Panc1 (cell line): ENCODE data around the gene GLCCI1. TPM values are rescaled to one million over a fixed set of nuclear protein-coding genes. Genes with fewer than 3 reads are reported as not detected.

Source experiments
- ATAC-seq: fragments of 200-7000 bp; cut with Tn5 transposase; 2 replicates; pipeline ENCODE4 v1.9.1; 2020; ENCODE audit warnings: mild to moderate bottlenecking, moderate library complexity
- BruUV-seq: library from RNA; stranded (reverse); fragments of 400-500 nt; replicated peaks from 2 replicates; lab custom pipeline; 2021; lab: Mats Ljungman, UMichigan
- CTCF ChIA-PET: fragments of 300-600 bp; sonication (Branson Sonifier 250); formaldehyde crosslinking; loops from one replicate; lab custom pipeline; 2022; ENCODE audit warnings: antibody characterized with exemption; lab: Charles Lee
- POLR2A ChIA-PET: fragments of 300-600 bp; sonication (Branson Sonifier 250); formaldehyde crosslinking; loops from one replicate; lab custom pipeline; 2022; ENCODE audit warnings: antibody characterized with exemption; lab: Charles Lee
- DNase-seq: peaks from one replicate; pipeline ENCODE4 v3.0.0-alpha.2; 2010; ENCODE audit warnings: low read depth, low spot score
- H3K27ac ChIP-seq: 2 replicates; pipeline ENCODE4 v1.5.1; 2011; ENCODE audit warnings: mild to moderate bottlenecking, low read length, inconsistent platforms
- H3K27me3 ChIP-seq: fragments of 200-500 bp; sonication (Bioruptor generic); 2 replicates; pipeline ENCODE4 v1.6.0; 2014; ENCODE audit warnings: low read length, inconsistent platforms; ENCODE audit not compliant: control insufficient read depth, insufficient read depth
- H3K36me3 ChIP-seq: fragments of 200-500 bp; sonication (Bioruptor generic); 2 replicates; pipeline ENCODE4 v1.5.1; 2014; ENCODE audit warnings: inconsistent platforms, mild to moderate bottlenecking, low read length, moderate library complexity; ENCODE audit not compliant: control insufficient read depth, insufficient read depth
- H3K4me1 ChIP-seq: 2 replicates; pipeline ENCODE4 v1.5.1; 2011; ENCODE audit warnings: inconsistent platforms, mild to moderate bottlenecking, low read length, moderate library complexity; ENCODE audit not compliant: control insufficient read depth, insufficient read depth
- H3K4me3 ChIP-seq, 2 experiments: 2 replicates each; pipeline ENCODE4 v1.5.1; 2011 to 2012; ENCODE audit warnings: low read depth in 2 of 2, low read length in 2 of 2, mild to moderate bottlenecking in 2 of 2, inconsistent platforms in 1 of 2, moderate library complexity in 1 of 2
- H3K9me3 ChIP-seq: fragments of 200-500 bp; sonication (Bioruptor generic); 2 replicates; pipeline ENCODE4 v1.5.1; 2014; ENCODE audit warnings: low read depth, mild to moderate bottlenecking, inconsistent platforms, low read length, moderate library complexity; ENCODE audit not compliant: control insufficient read depth, insufficient read depth
- POLR2AphosphoS5 ChIP-seq: IDR thresholded peaks from 2 replicates; pipeline ENCODE4 v1.6.1; 2012; ENCODE audit warnings: mild to moderate bottlenecking, low read depth, low read length, moderate library complexity
- SIN3A ChIP-seq: IDR thresholded peaks from 2 replicates; pipeline ENCODE4 v1.6.1; 2012; ENCODE audit warnings: low read depth, mild to moderate bottlenecking, low read length, moderate library complexity, borderline replicate concordance; ENCODE audit not compliant: insufficient read depth
- TCF7L2 ChIP-seq: IDR thresholded peaks from 2 replicates; pipeline ENCODE4 v1.6.1; 2011; ENCODE audit warnings: mild to moderate bottlenecking, low read depth, low read length, inconsistent platforms
- in situ Hi-C: cut with HindIII; loops from 2 replicates; pipeline ENCODE4 v1.10.0; 2016; ENCODE audit warnings: low sequenced_read_pairs, low pct_unique_long_range_greater_than_20kb
- intact Hi-C: fragments of 100-400 bp; cut with micrococcal nuclease; formaldehyde crosslinking; loops from one replicate; pipeline ENCODE4 v1.10.0; 2022; ENCODE audit not compliant: unreplicated experiment
- total RNA-seq: library from RNA; stranded (reverse); gene quantifications from one replicate; pipeline ENCODE4 v1.2.1, GENCODE V29; 2021; ENCODE audit not compliant: unreplicated experiment
- TF ChIP-seq, protein P1 (sequence below), 2 experiments: IDR thresholded peaks; 2 replicates each; pipeline ENCODE4 v1.6.1; 2011 to 2012; ENCODE audit warnings: low read depth in 2 of 2, control low read depth in 1 of 2, low read length in 1 of 2, mild to moderate bottlenecking in 1 of 2, moderate library complexity in 1 of 2; ENCODE audit not compliant: insufficient read depth in 1 of 2
- TF ChIP-seq, protein P2 (sequence below): fragments of 450-650 bp; IDR thresholded peaks from 2 replicates; pipeline ENCODE4 v1.5.1; 2017; ENCODE audit warnings: mild to moderate bottlenecking

The GLCCI1 gene
- total RNA-seq, 1 experiment from 2014 or later: 36.4 TPM

GRCh38 chr7:8051373-8051772 is 82.8 kb downstream of the GLCCI1 start:
- Histone ChIP-seq H3K4me1 (no peaks in the 10 kb centered on the region), H3K27me3 (no peaks in the 10 kb centered on the region), H3K9me3 (no peaks in the 10 kb centered on the region), H3K27ac (no peak overlapping the region), H3K4me3 (no peak overlapping the region), H3K36me3 (peaks cover 4% of the 10 kb centered on the region; the same call in 1 of the 2 replicates)
- in situ Hi-C loops: no loop called here
- intact Hi-C loops: no loop called here
- no TSS peak for BruUV-seq
- TF ChIP-seq TCF7L2 (no peak), POLR2AphosphoS5 (no peak)
- TF ChIP-seq, protein P1, sequence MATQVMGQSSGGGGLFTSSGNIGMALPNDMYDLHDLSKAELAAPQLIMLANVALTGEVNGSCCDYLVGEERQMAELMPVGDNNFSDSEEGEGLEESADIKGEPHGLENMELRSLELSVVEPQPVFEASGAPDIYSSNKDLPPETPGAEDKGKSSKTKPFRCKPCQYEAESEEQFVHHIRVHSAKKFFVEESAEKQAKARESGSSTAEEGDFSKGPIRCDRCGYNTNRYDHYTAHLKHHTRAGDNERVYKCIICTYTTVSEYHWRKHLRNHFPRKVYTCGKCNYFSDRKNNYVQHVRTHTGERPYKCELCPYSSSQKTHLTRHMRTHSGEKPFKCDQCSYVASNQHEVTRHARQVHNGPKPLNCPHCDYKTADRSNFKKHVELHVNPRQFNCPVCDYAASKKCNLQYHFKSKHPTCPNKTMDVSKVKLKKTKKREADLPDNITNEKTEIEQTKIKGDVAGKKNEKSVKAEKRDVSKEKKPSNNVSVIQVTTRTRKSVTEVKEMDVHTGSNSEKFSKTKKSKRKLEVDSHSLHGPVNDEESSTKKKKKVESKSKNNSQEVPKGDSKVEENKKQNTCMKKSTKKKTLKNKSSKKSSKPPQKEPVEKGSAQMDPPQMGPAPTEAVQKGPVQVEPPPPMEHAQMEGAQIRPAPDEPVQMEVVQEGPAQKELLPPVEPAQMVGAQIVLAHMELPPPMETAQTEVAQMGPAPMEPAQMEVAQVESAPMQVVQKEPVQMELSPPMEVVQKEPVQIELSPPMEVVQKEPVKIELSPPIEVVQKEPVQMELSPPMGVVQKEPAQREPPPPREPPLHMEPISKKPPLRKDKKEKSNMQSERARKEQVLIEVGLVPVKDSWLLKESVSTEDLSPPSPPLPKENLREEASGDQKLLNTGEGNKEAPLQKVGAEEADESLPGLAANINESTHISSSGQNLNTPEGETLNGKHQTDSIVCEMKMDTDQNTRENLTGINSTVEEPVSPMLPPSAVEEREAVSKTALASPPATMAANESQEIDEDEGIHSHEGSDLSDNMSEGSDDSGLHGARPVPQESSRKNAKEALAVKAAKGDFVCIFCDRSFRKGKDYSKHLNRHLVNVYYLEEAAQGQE (IDR thresholded peaks at IDR 0.05; ENCODE audit: insufficient read depth in 1 of 2, low read depth in 2 of 2, low read length in 1 of 2): no peak
- CTCF ChIA-PET: no interaction called here
- POLR2A ChIA-PET: interaction anchor here (0.6 kb wide), 1 partner anchor 833 kb away, joined by 5 read pairs; no protein-coding TSS in a partner anchor
- DNase-seq (no peak), ATAC-seq (no peak)

DNA sequence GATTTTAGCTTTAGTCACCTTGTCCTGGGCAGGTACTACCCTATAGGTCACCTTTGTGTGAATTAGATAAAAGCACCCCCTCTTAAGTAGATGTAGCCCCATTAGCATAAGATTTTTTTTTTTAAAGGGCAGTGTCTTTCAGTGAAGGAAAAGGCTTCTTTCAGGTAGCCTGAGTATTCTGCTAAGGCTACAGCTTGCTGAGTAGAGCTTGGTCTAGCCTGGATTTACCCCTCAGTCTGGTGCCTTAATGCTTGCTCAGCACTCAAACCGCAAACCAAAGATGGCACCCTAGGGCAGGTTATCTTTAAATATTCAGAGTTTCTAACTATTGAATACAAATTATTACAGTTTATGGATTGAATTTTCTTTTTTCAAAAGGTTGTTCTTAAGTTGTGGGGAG is 83.4 kb downstream of the GLCCI1 start:
- ATAC-seq (no peak), DNase-seq (no peak)
- no TSS peak for BruUV-seq
- H3K4me1 ChIP-seq: no peaks in the 10 kb centered on the region
- H3K27me3 ChIP-seq: no peaks in the 10 kb centered on the region
- TF ChIP-seq TCF7L2 (no peak), SIN3A (no peak), POLR2AphosphoS5 (no peak)
- TF ChIP-seq, protein P1 (IDR thresholded peaks at IDR 0.05; ENCODE audit: insufficient read depth in 1 of 2, low read depth in 2 of 2, low read length in 1 of 2): no peak
- TF ChIP-seq, protein P2, sequence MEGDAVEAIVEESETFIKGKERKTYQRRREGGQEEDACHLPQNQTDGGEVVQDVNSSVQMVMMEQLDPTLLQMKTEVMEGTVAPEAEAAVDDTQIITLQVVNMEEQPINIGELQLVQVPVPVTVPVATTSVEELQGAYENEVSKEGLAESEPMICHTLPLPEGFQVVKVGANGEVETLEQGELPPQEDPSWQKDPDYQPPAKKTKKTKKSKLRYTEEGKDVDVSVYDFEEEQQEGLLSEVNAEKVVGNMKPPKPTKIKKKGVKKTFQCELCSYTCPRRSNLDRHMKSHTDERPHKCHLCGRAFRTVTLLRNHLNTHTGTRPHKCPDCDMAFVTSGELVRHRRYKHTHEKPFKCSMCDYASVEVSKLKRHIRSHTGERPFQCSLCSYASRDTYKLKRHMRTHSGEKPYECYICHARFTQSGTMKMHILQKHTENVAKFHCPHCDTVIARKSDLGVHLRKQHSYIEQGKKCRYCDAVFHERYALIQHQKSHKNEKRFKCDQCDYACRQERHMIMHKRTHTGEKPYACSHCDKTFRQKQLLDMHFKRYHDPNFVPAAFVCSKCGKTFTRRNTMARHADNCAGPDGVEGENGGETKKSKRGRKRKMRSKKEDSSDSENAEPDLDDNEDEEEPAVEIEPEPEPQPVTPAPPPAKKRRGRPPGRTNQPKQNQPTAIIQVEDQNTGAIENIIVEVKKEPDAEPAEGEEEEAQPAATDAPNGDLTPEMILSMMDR: no peak
- peaks cover 7% of the 10 kb centered on the region; the same call in 1 of the 2 replicates for H3K36me3 ChIP-seq
- ChIA-PET CTCF (no interaction called here), POLR2A (interaction anchor here (0.6 kb wide), 1 partner anchor 834 kb away, joined by 5 read pairs; no protein-coding TSS in a partner anchor)
- no peak overlapping the region for H3K4me3 ChIP-seq
- no peak overlapping the region for H3K27ac ChIP-seq
- in situ Hi-C loops: no loop called here
- no peaks in the 10 kb centered on the region for H3K9me3 ChIP-seq
- intact Hi-C loops: no loop called here
